HK-2 (cell line): ENCODE results near the gene TRNAU1AP.
"Not testable (repeated sequence)": the region's sequence is repeated elsewhere in the genome, so short reads cannot be mapped to it uniquely, and the experiment has no call there.

Source experiments
- DNase-seq: peaks from one replicate; pipeline ENCODE4 v3.0.0-alpha.2; 2018; ENCODE audit not compliant: unreplicated experiment

TRNAU1AP gene

GRCh38 chr1:28552758-28553663 lies at the start of gene TRNAU1AP:
TRNAU1AP (plus strand) TSS chr1:28553085; CDS start chr1:28553111, 26 bp downstream.
- peak; percentile 98 for DNase-seq

- no peak for DNase-seq
These were observed 49.8 kb upstream of the TRNAU1AP start for GRCh38 chr1:28503117-28503516.

- DNase-seq, result peak; percentile 96
These were observed 47.3 kb upstream of the TRNAU1AP start, which contains the start of gene RCC1 for GRCh38 chr1:28505406-28506187. RCC1 (plus strand) TSS chr1:28506043; CDS start chr1:28529867, 23,824 bp downstream.

GRCh38 chr1:28506907-28507246 lies 46.0 kb upstream of the TRNAU1AP start:
- no peak for DNase-seq

- DNase-seq, result peak; percentile 30
These were observed 45.6 kb upstream of the TRNAU1AP start for GRCh38 chr1:28507247-28507645.

- no peak for DNase-seq
These were observed 45.0 kb upstream of the TRNAU1AP start for GRCh38 chr1:28507646-28508434.

- DNase-seq, result peak; percentile 34
These were observed 44.5 kb upstream of the TRNAU1AP start for GRCh38 chr1:28508435-28508754.

- DNase-seq, result peak; percentile 47
These were observed 43.1 kb upstream of the TRNAU1AP start for GRCh38 chr1:28509705-28510272.

- peak; percentile 53 for DNase-seq
These were observed 42.5 kb upstream of the TRNAU1AP start for GRCh38 chr1:28510273-28510969.

GRCh38 chr1:28510970-28511440 lies 41.9 kb upstream of the TRNAU1AP start:
- DNase-seq, result no peak

GRCh38 chr1:28512058-28512611 lies 40.8 kb upstream of the TRNAU1AP start:
- DNase-seq, result peak; percentile 30

GRCh38 chr1:28514445-28514933 lies 38.4 kb upstream of the TRNAU1AP start:
- not testable (repeated sequence) for DNase-seq

- no peak for DNase-seq
These were observed 36.3 kb upstream of the TRNAU1AP start for GRCh38 chr1:28516518-28516956.

GRCh38 chr1:28517649-28517999 lies 35.3 kb upstream of the TRNAU1AP start:
- DNase-seq, result no peak

- peak; percentile 90 for DNase-seq
These were observed 34.7 kb upstream of the TRNAU1AP start for GRCh38 chr1:28518000-28518744.

- DNase-seq, result no peak
These were observed 34.0 kb upstream of the TRNAU1AP start for GRCh38 chr1:28518745-28519341.

GRCh38 chr1:28519946-28520725 lies 32.7 kb upstream of the TRNAU1AP start:
- DNase-seq, result no peak

- not testable (repeated sequence) for DNase-seq
These were observed 32.1 kb upstream of the TRNAU1AP start for GRCh38 chr1:28520796-28521195.
